HG02870 (cell line): Measurements from ENCODE around the gene CTPS2.
"Not testable (repeated sequence)": the region's sequence is repeated elsewhere in the genome, so short reads cannot be mapped to it uniquely, and the experiment has no call there.

ENCODE experiments used
- ATAC-seq: cut with Tn5 transposase; IDR thresholded peaks from one replicate; pipeline ENCODE4 v1.9.1; 2021; ENCODE audit warnings: mild to moderate bottlenecking, moderate library complexity; ENCODE audit not compliant: unreplicated experiment

CTPS2 gene

DNA sequence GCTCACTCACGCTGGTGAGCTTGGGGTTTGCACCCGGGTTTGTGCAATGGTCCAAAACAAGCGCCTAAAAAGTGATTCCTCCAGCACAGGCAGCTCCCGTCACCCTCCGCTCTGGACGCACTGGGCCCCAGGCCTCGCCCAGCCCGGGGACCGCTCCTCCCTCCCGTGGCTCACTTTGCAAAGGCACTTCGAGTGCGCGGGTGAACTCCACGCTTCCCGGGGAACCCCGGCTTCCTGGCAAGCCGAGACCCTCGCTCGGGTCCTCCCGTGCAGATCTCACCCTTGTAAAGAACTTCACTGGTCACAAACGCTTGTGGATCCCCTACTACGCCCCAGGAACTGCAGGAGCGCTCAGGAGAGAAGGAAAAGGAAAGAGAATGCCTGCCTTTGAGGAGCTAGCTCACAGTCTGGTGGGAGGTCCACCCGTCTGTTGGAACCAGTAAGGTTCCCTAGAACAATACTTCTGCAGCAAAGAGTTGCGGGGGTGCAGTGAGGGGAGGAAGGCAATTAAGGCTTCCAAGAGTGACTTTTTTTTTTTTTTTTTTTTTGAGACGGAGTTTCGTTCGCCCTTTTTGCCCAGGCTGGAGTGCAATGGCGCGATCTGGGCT is at the start of gene CTPS2:
Gene CTPS2, minus strand, starts transcription at position 122 of the 608 bp plus-strand sequence. CDS start 9,767 bp downstream, outside the sequence.
- peak; percentile 68 for ATAC-seq

DNA sequence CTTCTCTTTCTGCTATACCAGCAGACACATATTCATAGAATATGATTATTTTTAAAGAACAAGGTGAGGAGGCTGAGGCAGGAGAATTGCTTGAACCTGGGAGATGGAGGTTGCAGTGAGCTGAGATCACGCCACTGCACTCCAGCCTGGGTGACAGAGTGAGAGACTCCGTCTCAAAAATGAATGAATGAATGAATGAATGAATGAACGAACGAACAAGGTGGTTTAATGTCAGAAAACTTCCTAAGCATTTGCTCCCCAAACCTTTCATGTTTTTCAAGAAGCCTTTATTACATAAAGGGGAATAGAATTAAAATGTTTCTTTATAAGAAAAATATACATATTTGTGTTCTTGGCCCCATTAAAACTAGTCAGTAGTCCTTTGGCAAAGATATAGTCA is 49.0 kb upstream of the CTPS2 start:
- ATAC-seq: not testable (repeated sequence)

DNA sequence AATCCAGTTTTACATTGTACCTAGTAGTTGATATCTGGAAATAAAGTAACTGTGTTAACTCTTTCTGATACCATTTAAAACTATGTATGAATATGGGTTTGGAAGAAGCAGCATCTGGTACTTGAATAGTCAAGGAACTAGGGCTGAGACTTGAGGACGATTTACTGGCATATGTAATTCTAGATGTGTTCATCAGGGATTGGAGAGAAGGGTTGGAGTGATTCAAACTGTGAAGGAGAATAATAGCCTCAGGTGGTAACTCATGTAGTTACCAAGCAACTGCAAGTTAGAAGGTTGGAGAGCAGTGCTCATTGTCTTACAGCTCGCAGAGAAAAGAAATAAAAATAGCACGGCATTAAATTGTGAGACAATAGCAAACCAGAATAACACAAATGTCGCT is 44.3 kb upstream of the CTPS2 start:
- ATAC-seq: no peak

DNA sequence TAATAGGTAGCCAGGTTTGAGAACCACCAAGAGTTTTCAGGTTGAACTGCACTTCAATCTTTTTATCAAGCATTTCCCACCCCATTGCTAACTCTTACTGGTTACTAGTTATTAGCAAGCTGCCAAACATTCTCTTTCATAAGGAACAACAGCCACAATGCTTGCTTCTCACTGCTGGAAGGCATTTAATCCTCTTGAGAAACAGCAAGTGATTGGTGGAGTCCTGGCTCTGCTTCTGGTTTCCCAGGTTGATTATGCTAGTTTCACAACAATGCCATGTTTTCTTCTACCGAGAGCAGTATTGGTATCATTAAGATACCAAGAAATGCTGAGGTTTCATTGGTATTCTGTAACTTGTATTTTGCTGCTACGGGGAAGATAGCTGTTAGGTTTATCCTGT is 41.5 kb upstream of the CTPS2 start:
- ATAC-seq: no peak

DNA sequence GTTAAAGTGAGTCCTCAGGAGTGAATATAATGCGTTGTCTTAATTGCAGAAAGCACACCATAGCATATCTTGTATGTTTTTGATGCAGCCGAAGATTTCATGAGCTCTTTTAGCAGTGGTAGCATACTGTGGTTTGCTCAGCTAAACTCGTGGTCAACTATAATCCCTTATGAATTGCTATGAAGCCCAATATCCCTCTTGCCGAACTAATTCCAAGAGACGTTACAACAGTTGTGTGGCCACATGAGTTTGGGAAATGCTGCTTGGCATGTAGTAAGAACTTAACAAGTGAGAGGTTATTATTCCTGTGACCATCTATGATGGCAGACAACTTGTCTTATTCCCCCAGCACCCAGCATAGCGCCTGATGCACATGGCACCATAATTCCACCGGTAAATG is 37.7 kb upstream of the CTPS2 start:
- ATAC-seq: no peak

GRCh38 chrX:16748425-16748824 is 36.0 kb upstream of the CTPS2 start:
- no peak for ATAC-seq

- no peak for ATAC-seq
Observed at GRCh38 chrX:16745659-16746058, 33.2 kb upstream of the CTPS2 start.

DNA sequence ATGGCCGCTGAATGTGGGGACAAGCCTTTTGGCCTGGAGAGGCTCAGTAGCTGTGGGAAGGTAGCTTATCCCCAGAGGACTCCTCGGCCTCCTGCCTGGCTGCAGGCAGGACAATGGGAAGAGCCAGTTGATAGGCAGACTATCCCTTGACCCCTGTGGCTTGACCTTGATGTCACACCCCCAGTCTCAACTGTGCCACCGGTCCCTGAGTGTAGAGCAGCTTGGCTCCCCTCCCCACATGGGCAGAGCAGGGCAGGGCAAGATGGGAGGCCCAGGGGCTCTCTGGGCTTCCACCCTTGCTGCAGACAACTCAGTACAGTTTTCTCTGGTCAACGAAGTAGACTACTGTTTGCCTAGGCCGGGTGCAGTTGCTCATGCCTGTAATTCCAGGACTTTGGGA is 32.6 kb upstream of the CTPS2 start:
- ATAC-seq: no peak

- ATAC-seq: no peak
Observed at GRCh38 chrX:16743604-16744325, 31.3 kb upstream of the CTPS2 start.

- no peak for ATAC-seq
Observed at GRCh38 chrX:16739574-16739973, 27.1 kb upstream of the CTPS2 start.

DNA sequence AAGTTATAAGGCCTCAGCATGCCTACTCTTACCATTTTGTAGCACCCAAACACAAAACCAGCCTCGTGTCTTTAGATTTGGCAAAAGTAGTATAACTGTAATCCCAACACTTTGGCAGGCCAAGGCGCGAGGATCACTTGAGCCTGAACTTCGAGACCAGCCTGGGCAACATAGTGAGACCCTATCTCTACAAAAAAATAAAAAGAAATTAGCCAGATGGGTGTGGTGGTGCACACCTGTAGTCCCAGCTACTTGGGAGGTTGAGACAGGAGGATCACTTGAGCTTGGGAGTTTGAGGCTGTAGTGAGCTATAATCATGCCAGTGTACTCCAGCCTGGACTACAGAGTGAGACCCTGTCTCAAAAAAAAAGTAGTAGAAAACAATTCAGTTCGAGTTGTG is 24.6 kb upstream of the CTPS2 start:
- ATAC-seq: no peak

GRCh38 chrX:16733013-16733412 is 20.5 kb upstream of the CTPS2 start:
- ATAC-seq: no peak

- no peak for ATAC-seq
Observed at GRCh38 chrX:16730450-16730849, 18.0 kb upstream of the CTPS2 start.

- no peak for ATAC-seq
Observed at GRCh38 chrX:16727637-16728036, 15.2 kb upstream of the CTPS2 start.

- not testable (repeated sequence) for ATAC-seq
Observed at GRCh38 chrX:16726347-16726988, 14.0 kb upstream of the CTPS2 start.

- no peak for ATAC-seq
Observed at GRCh38 chrX:16725072-16725471, 12.6 kb upstream of the CTPS2 start.

- ATAC-seq: no peak
Observed at GRCh38 chrX:16722481-16722880, 10.0 kb upstream of the CTPS2 start.

GRCh38 chrX:16719334-16720084 is 7.0 kb upstream of the CTPS2 start, which contains the start of gene SYAP1:
SYAP1 (plus strand) TSS chrX:16719612; CDS start chrX:16719725, 113 bp downstream.
- ATAC-seq: peak; percentile 99

GRCh38 chrX:16718824-16719333 is 6.4 kb upstream of the CTPS2 start:
- ATAC-seq: peak; percentile 30

- ATAC-seq: not testable (repeated sequence)
Observed at GRCh38 chrX:16716451-16716850, 4.0 kb upstream of the CTPS2 start.

- not testable (repeated sequence) for ATAC-seq
Observed at GRCh38 chrX:16715638-16716037, 3.2 kb upstream of the CTPS2 start.
